ENCODE measurements around the gene ZNF750.

- no peak for TF ChIP-seq RARB (CRISPR knock-in tag; IDR thresholded peaks at IDR 0.05)
- no peak for TF ChIP-seq PATZ1 (CRISPR knock-in tag; IDR thresholded peaks at IDR 0.05; ENCODE audit: borderline replicate concordance)
- no peak for TF ChIP-seq ZNF565 (CRISPR knock-in tag; conservative IDR thresholded peaks at IDR 0.05; ENCODE audit: low read depth)
- no peak for TF ChIP-seq GLIS3 (CRISPR knock-in tag; IDR thresholded peaks at IDR 0.05)
- TF ChIP-seq CREB5 (CRISPR knock-in tag; IDR thresholded peaks at IDR 0.05; ENCODE audit: low read depth) = no peak
- no peak for TF ChIP-seq BACH2 (CRISPR knock-in tag; IDR thresholded peaks at IDR 0.05; ENCODE audit: borderline replicate concordance)
- no peak for TF ChIP-seq TCF4 (CRISPR knock-in tag; IDR thresholded peaks at IDR 0.05; ENCODE audit: borderline replicate concordance)
- no peak for TF ChIP-seq ZFP30 (CRISPR knock-in tag; IDR thresholded peaks at IDR 0.05)
- no peak for TF ChIP-seq PPARA (CRISPR knock-in tag; IDR thresholded peaks at IDR 0.05; ENCODE audit: borderline replicate concordance)
- no peak for TF ChIP-seq ZFP3 (CRISPR knock-in tag; IDR thresholded peaks at IDR 0.05)
- no peak for TF ChIP-seq TOX (CRISPR knock-in tag; IDR thresholded peaks at IDR 0.05; ENCODE audit: borderline replicate concordance)
- no peak for TF ChIP-seq CSDC2 (CRISPR knock-in tag; IDR thresholded peaks at IDR 0.05)
- no peak for TF ChIP-seq ZNF8 (CRISPR knock-in tag; IDR thresholded peaks at IDR 0.05)
Observed at GRCh38 chr17:82873521-82873920, 33.7 kb upstream of the ZNF750 start.
